CD4-positive, CD25-positive, alpha-beta regulatory T cell (primary cell): Measurements from ENCODE around the gene CATSPER4. TPM values are rescaled to one million over a fixed set of nuclear protein-coding genes. Genes with fewer than 3 reads are reported as not detected.

Experiments
- ATAC-seq, 2 donors: fragments of 150-1000 bp; cut with Tn5 transposase; one replicate each; pipeline ENCODE4 v1.10.0; 2021; ENCODE audit warnings: low read depth in 2 of 2, moderate number of reproducible peaks in 2 of 2, moderate library complexity in 1 of 2
- DNase-seq, 3 donors: peaks; one replicate each; pipeline versions ENCODE4 v3.0.0 to v3.0.0-alpha.2; 2012 to 2022; ENCODE audit warnings: mixed read lengths in 1 of 3
- H3K27ac ChIP-seq: one replicate; pipeline ENCODE4 v1.7.0; 2013; ENCODE audit warnings: mild to moderate bottlenecking, low read length; ENCODE audit not compliant: insufficient read depth, poor library complexity, severe bottlenecking
- H3K27me3 ChIP-seq: one replicate; pipeline ENCODE4 v1.7.0; 2013; ENCODE audit warnings: low read length; ENCODE audit not compliant: control insufficient read depth, insufficient read depth
- H3K36me3 ChIP-seq: one replicate; pipeline ENCODE4 v1.7.0; 2013; ENCODE audit warnings: mild to moderate bottlenecking, low read length, moderate library complexity; ENCODE audit not compliant: control insufficient read depth, insufficient read depth
- H3K4me1 ChIP-seq: 2 replicates; pipeline ENCODE4 v1.7.0; 2013; ENCODE audit warnings: mild to moderate bottlenecking, low read length; ENCODE audit not compliant: insufficient read depth, control insufficient read depth, poor library complexity, severe bottlenecking
- H3K4me3 ChIP-seq: one replicate; pipeline ENCODE4 v1.7.0; 2013; ENCODE audit warnings: low read depth, mild to moderate bottlenecking, low read length, moderate library complexity
- H3K9me3 ChIP-seq, 2 experiments: 1 replicate in 1 of 2; 2 replicates in 1 of 2; pipeline ENCODE4 v1.7.0; 2013; ENCODE audit warnings: low read length in 2 of 2, mild to moderate bottlenecking in 1 of 2, moderate library complexity in 1 of 2; ENCODE audit not compliant: control insufficient read depth in 2 of 2
- H3K27ac Mint-ChIP-seq, 3 donors: one replicate each; pipeline ENCODE4 v1.8.0; 2020 to 2022; ENCODE audit warnings: mild to moderate bottlenecking in 3 of 3, mixed read lengths in 3 of 3, moderate library complexity in 2 of 3
- H3K27me3 Mint-ChIP-seq: one replicate; pipeline ENCODE4 v1.8.0; 2022; ENCODE audit warnings: mild to moderate bottlenecking, mixed read lengths
- H3K36me3 Mint-ChIP-seq: one replicate; pipeline ENCODE4 v1.8.0; 2020; ENCODE audit warnings: mixed read lengths
- H3K4me1 Mint-ChIP-seq, 4 donors: one replicate each; pipeline ENCODE4 v1.8.0; 2020 to 2022; ENCODE audit warnings: mixed read lengths in 4 of 4, mild to moderate bottlenecking in 1 of 4
- H3K4me3 Mint-ChIP-seq, 4 donors: one replicate each; pipeline ENCODE4 v1.8.0; 2020 to 2022; ENCODE audit warnings: mild to moderate bottlenecking in 4 of 4, mixed read lengths in 4 of 4, moderate library complexity in 3 of 4
- H3K9me3 Mint-ChIP-seq, 7 donors: one replicate each; pipeline ENCODE4 v1.8.0; 2020 to 2022; ENCODE audit warnings: mixed read lengths in 7 of 7, mild to moderate bottlenecking in 3 of 7, moderate library complexity in 2 of 7
- polyA plus RNA-seq, 4 donors: library from polyadenylated mRNA; unstranded; fragments of 300-500 nt; fragmentation: Illumina TruSeq; gene quantifications; one replicate each; pipeline ENCODE4 v1.2.3, GENCODE V29; 2021
- total RNA-seq: library from RNA; stranded (reverse); gene quantifications from one replicate; pipeline ENCODE4 v1.2.3, GENCODE V29; 2022

The CATSPER4 gene
- total and polyA plus RNA-seq, 5 donors from 2014 or later, result not detected

DNA sequence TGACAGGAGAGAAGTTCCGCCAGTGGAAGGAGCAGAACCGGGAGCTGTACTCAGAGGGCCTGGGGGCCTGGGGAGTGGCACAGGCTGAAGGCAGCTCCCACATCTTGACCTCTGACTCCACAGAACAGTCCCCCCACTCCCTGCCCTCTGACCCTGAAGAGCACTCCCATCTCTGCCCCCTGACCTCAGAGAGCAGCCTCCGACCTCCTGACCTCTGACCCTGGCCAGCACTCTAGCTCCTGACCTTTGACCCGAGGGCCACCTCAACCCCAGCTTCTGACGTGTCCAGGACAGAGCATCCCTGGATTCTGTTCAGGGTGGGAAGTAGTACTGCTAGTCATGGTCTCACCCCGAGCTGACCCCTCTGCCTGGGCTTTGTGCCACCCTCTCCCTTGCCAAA lies 1.1 kb upstream of the CATSPER4 start:
- no peak for DNase-seq
- no peak overlapping the region for H3K4me3 ChIP-seq
- Mint-ChIP-seq H3K9me3 (peaks cover 0 to 4% (median 0%) of the 10 kb centered on the region in 7 donors), H3K36me3 (peaks cover 7% of the 10 kb centered on the region), H3K4me1 (peaks cover 0 to 15% (median 7%) of the 10 kb centered on the region in 4 donors), H3K27ac (peak overlapping the region in 1 of 3 donors; percentile 13), H3K27me3 (peaks cover 5% of the 10 kb centered on the region), H3K4me3 (no peak overlapping the region)
- H3K27me3 ChIP-seq, result no peaks in the 10 kb centered on the region
- H3K36me3 ChIP-seq, result no peaks in the 10 kb centered on the region
- H3K27ac ChIP-seq, result no peak overlapping the region
- peaks cover 4% of the 10 kb centered on the region for H3K4me1 ChIP-seq
- no peaks in the 10 kb centered on the region for H3K9me3 ChIP-seq
- ATAC-seq, result no peak

DNA sequence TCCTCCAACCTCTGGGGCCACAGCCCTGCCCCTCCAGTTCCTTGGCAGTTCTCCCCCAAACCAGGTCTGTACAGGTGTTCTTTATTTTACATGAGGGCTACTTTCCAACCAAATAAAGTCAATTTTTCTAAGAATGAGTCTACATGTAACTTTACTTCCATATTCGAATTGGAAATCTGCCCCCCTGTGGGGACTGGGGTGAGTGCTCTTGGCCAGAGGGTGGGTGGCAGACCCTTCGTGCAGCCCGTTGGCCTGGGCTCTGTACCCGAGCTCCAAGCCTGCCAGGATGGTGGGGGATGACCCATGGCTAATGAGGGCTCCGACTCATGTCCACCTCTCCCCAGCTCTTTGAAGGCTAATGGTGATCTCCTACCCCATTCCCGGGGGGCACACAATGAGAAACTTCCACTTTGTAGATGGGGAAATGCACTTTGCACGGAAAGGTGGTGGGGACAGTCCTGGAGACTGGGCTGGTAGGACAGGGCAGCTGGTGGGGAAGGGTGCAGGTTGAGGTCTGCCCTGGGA lies 589 bp upstream of the CATSPER4 start:
- Histone ChIP-seq H3K4me3 (no peak overlapping the region), H3K27ac (no peak overlapping the region), H3K4me1 (peaks cover 4% of the 10 kb centered on the region), H3K27me3 (no peaks in the 10 kb centered on the region), H3K36me3 (no peaks in the 10 kb centered on the region), H3K9me3 (no peaks in the 10 kb centered on the region)
- H3K27ac Mint-ChIP-seq, result peak overlapping the region in 1 of 3 donors; percentile 13
- peaks cover 0 to 4% (median 0%) of the 10 kb centered on the region in 7 donors for H3K9me3 Mint-ChIP-seq
- H3K36me3 Mint-ChIP-seq, result peaks cover 7% of the 10 kb centered on the region
- ATAC-seq (no peak), DNase-seq (no peak)
- H3K27me3 Mint-ChIP-seq, result peaks cover 5% of the 10 kb centered on the region
- H3K4me1 Mint-ChIP-seq, result peaks cover 0 to 15% (median 7%) of the 10 kb centered on the region in 4 donors
- no peak overlapping the region for H3K4me3 Mint-ChIP-seq

DNA sequence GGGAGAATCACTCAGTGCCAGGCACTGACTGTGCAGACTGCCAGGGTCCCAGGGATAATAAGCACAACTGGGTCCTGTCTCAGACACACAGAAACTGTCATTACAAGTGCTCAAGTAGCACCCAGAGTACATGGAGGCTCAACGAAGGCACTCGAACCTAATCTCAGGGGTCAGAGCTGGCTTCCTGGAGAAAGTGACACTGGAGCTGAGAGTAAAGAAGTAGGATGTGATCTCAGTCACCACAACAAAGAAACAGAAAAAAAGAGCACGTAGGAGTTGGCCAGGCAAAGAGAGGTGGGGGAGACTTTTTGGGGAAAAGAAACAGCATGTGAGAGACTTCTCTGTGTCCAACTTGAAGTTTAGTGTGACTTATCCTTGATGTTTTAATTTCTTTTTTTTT lies 1.3 kb downstream of the CATSPER4 start:
- H3K36me3 ChIP-seq, result no peaks in the 10 kb centered on the region
- H3K27ac ChIP-seq, result no peak overlapping the region
- DNase-seq (peak in 1 of 3 donors; percentile 57), ATAC-seq (no peak)
- H3K27ac Mint-ChIP-seq, result peak overlapping the region in 2 of 3 donors; percentile 22 to 52
- peak overlapping the region in 1 of 4 donors; percentile 10 for H3K4me3 Mint-ChIP-seq
- no peak overlapping the region for H3K4me3 ChIP-seq
- H3K27me3 Mint-ChIP-seq, result peaks cover 11% of the 10 kb centered on the region
- H3K9me3 ChIP-seq, result no peaks in the 10 kb centered on the region
- H3K9me3 Mint-ChIP-seq, result peaks cover 0 to 4% (median 0%) of the 10 kb centered on the region in 7 donors
- H3K4me1 Mint-ChIP-seq, result peaks cover 0 to 15% (median 7%) of the 10 kb centered on the region in 4 donors
- peaks cover 4% of the 10 kb centered on the region for H3K36me3 Mint-ChIP-seq
- H3K4me1 ChIP-seq, result peaks cover 4% of the 10 kb centered on the region
- H3K27me3 ChIP-seq, result no peaks in the 10 kb centered on the region

DNA sequence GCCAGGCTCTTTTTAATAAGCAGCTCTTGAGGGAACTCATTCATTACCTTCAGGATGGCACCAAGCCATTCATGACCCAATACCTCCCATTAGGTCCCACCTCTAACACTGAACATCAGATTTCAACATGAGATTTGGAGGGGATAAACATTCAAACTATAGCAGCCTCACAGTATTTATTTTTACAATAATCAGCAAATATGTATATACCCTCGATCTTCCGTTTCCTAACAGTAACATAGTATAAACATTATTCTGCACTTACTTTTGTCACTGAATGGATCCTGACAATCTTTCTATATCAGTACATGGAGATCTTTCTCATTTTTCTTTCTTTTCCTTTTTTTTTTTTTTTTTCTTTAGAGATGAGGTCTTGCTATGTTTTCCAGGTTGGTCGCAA lies 5.4 kb downstream of the CATSPER4 start:
- ATAC-seq (no peak), DNase-seq (no peak)
- H3K27me3 Mint-ChIP-seq, result peaks cover 16% of the 10 kb centered on the region
- H3K4me1 Mint-ChIP-seq, result peaks cover 0 to 27% (median 11%) of the 10 kb centered on the region in 4 donors
- Histone ChIP-seq H3K4me1 (peaks cover 8% of the 10 kb centered on the region), H3K27me3 (no peaks in the 10 kb centered on the region), H3K9me3 (no peaks in the 10 kb centered on the region), H3K4me3 (no peak overlapping the region), H3K27ac (no peak overlapping the region), H3K36me3 (no peaks in the 10 kb centered on the region)
- peaks cover 0 to 4% (median 0%) of the 10 kb centered on the region in 7 donors for H3K9me3 Mint-ChIP-seq
- H3K27ac Mint-ChIP-seq, result no peak overlapping the region
- no peak overlapping the region for H3K4me3 Mint-ChIP-seq
- no peaks in the 10 kb centered on the region for H3K36me3 Mint-ChIP-seq

DNA sequence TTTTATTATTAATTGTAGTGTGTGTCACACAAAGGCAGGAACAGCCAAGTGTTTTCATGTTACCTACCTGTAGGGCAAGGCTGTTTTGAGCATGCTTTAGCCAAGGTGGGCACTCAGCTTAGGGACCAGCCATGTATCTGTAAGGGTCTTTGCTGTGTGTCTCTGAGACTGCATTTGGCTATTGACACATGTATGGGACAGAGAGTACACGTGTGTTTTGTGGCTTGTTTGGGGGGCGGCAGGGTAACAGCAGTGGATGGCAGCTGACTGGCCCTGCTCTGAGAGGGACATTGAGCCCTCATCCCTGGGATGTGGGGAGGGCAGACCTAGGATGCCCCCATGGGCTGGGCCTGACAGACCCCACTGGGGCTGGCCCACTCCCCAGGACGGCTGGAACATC lies 6.9 kb downstream of the CATSPER4 start:
- ATAC-seq, result no peak
- Histone ChIP-seq H3K36me3 (no peaks in the 10 kb centered on the region), H3K9me3 (no peaks in the 10 kb centered on the region), H3K27me3 (no peaks in the 10 kb centered on the region), H3K27ac (no peak overlapping the region), H3K4me3 (no peak overlapping the region), H3K4me1 (peaks cover 18% of the 10 kb centered on the region)
- Mint-ChIP-seq H3K4me3 (no peak overlapping the region), H3K27ac (no peak overlapping the region), H3K36me3 (no peaks in the 10 kb centered on the region), H3K4me1 (peaks cover 5 to 33% (median 18%) of the 10 kb centered on the region in 4 donors), H3K27me3 (peaks cover 16% of the 10 kb centered on the region), H3K9me3 (peaks cover 0 to 1% (median 0%) of the 10 kb centered on the region in 7 donors)
- no peak for DNase-seq

DNA sequence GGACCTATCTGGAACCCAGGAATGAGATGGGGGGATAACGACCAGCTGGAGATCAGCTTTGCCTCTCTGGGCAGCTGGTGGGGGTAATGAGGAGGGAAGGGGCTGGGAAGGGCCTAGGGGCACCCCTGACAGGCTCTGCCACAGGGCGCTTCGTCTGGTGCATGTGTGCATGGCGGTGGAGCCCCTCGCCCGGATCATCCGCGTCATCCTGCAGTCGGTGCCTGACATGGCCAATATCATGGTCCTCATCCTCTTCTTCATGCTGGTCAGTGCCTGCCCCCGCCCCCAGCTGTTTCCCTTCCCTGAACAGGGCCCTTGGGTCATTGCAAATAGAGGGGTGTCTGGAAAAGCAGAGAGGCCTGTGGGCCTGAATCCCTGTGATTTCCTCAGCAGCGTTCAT lies 7.4 kb downstream of the CATSPER4 start:
- no peak for ATAC-seq
- no peaks in the 10 kb centered on the region for H3K36me3 Mint-ChIP-seq
- H3K27ac Mint-ChIP-seq, result no peak overlapping the region
- H3K27me3 Mint-ChIP-seq, result peaks cover 16% of the 10 kb centered on the region
- no peak for DNase-seq
- H3K4me1 ChIP-seq, result peaks cover 23% of the 10 kb centered on the region
- H3K4me3 ChIP-seq, result no peak overlapping the region
- no peak overlapping the region for H3K27ac ChIP-seq
- peaks cover 0 to 1% (median 0%) of the 10 kb centered on the region in 7 donors for H3K9me3 Mint-ChIP-seq
- no peaks in the 10 kb centered on the region for H3K27me3 ChIP-seq
- H3K9me3 ChIP-seq, result no peaks in the 10 kb centered on the region
- H3K4me3 Mint-ChIP-seq, result no peak overlapping the region
- no peaks in the 10 kb centered on the region for H3K36me3 ChIP-seq
- peaks cover 5 to 36% (median 22%) of the 10 kb centered on the region in 4 donors for H3K4me1 Mint-ChIP-seq

DNA sequence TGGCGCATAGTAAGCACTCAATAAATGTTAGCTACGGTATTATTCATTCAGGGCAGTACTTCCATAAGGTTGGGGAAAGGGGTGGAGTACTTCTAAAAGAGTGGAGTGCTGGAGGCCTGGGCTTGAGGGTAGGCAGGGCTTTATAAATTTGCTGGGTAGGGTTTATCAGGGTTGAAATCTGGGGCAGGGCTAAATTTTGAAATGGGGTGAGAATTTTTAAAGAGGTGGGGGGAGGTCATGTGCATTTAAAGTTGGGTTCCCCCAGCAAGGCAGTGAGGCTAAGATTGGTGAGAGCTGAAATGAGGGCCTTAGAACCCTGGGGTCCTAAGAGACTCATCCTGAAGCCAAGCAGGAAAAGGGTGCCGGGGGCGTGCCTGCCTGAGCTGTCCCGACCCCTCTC lies 10.0 kb downstream of the CATSPER4 start:
- peak overlapping the region in 2 of 4 donors; percentile 39 to 43 for H3K4me3 Mint-ChIP-seq
- H3K27ac Mint-ChIP-seq, result peak overlapping the region; percentile 72 to 98 (median 88)
- no peak for ATAC-seq

More for the DNA sequence above, 10.0 kb downstream of the CATSPER4 start:
- H3K36me3 ChIP-seq, result no peaks in the 10 kb centered on the region
- no peaks in the 10 kb centered on the region for H3K9me3 Mint-ChIP-seq
- no peaks in the 10 kb centered on the region for H3K27me3 ChIP-seq
- no peak for DNase-seq
- no peak overlapping the region for H3K4me3 ChIP-seq
- peaks cover 5 to 47% (median 26%) of the 10 kb centered on the region in 4 donors for H3K4me1 Mint-ChIP-seq
- no peaks in the 10 kb centered on the region for H3K9me3 ChIP-seq
- peaks cover 10% of the 10 kb centered on the region for H3K27me3 Mint-ChIP-seq
- no peak overlapping the region for H3K27ac ChIP-seq
- H3K36me3 Mint-ChIP-seq, result no peaks in the 10 kb centered on the region
- peaks cover 29% of the 10 kb centered on the region for H3K4me1 ChIP-seq
